GM13976 (cell line): ENCODE results near the gene OXCT1.
A peak's percentile ranks its signal among the peaks of the same experiment; 100 is the strongest.

Experiments used
- DNase-seq: peaks from one replicate; pipeline ENCODE4 v3.0.0; 2012; ENCODE audit warnings: low spot score
- in situ Hi-C: fragments of 300-500 bp; cut with MboI; formaldehyde crosslinking; loops from one replicate; pipeline ENCODE4 v1.12.0; 2022; ENCODE audit warnings: low sequenced_read_pairs, mixed read lengths, inconsistent platforms; ENCODE audit not compliant: unreplicated experiment
- TF ChIP-seq, protein P1 (sequence below): IDR thresholded peaks from 2 replicates; pipeline ENCODE4 v1.5.1; 2012; ENCODE audit warnings: borderline replicate concordance, mild to moderate bottlenecking; ENCODE audit not compliant: insufficient read depth; ENCODE audit errors: extremely low read depth, missing control alignments, control extremely low read depth

Gene OXCT1

DNA sequence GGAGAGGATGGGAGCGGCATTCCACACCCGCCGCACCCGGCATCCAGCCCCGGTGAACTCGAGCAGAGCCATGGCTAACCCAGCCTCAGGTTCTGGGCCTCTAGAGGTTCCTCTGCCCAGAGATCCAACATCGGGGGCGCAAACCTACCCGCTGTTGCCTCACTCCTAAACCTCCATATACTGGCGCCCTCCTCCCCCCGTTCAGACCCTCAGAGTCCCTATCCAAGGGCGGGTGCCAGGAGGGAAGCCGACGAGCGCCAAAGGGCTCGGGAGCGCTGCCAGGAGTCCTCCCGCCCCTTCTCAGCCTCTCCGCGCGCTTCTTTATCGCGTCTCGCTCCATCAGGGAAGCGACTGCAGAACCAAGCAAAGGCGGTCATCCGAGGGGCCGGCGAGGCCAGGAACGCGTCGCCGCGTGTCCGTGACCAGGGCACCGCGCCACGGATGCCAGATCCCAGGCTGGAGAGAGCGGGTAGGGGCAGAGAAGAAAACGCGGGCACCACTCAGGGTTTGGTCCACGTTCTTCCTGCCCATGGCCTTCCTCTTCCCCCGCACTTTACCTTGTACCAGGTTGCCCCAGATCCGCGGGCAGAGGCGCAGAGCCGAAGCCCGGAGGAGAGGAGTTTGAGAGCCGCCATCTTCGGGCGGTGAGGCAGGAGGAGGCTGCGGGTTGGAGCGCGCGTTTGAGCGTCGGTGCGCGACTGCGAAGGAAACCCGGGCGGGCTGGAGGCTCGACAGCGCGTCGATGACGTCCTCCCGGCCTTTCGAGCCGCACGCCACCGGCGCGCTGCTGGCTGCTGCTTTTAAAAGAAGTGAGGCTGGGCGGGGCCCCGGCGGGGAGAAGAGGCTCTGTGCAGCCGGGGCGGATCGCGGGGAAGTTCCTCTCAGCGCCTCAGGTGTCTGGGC is at the start of gene OXCT1:
Gene OXCT1 (minus strand): TSS at position 702 of the 903 bp plus-strand sequence. CDS start 67 bp downstream, at position 635.
- TF ChIP-seq, protein P1, sequence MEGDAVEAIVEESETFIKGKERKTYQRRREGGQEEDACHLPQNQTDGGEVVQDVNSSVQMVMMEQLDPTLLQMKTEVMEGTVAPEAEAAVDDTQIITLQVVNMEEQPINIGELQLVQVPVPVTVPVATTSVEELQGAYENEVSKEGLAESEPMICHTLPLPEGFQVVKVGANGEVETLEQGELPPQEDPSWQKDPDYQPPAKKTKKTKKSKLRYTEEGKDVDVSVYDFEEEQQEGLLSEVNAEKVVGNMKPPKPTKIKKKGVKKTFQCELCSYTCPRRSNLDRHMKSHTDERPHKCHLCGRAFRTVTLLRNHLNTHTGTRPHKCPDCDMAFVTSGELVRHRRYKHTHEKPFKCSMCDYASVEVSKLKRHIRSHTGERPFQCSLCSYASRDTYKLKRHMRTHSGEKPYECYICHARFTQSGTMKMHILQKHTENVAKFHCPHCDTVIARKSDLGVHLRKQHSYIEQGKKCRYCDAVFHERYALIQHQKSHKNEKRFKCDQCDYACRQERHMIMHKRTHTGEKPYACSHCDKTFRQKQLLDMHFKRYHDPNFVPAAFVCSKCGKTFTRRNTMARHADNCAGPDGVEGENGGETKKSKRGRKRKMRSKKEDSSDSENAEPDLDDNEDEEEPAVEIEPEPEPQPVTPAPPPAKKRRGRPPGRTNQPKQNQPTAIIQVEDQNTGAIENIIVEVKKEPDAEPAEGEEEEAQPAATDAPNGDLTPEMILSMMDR = no peak
- peak; percentile 95 for DNase-seq
- in situ Hi-C loops = loop anchor here (25.0 kb wide), 1 partner anchor 892 kb away; the partner anchor contains the start of gene CCDC152

DNA sequence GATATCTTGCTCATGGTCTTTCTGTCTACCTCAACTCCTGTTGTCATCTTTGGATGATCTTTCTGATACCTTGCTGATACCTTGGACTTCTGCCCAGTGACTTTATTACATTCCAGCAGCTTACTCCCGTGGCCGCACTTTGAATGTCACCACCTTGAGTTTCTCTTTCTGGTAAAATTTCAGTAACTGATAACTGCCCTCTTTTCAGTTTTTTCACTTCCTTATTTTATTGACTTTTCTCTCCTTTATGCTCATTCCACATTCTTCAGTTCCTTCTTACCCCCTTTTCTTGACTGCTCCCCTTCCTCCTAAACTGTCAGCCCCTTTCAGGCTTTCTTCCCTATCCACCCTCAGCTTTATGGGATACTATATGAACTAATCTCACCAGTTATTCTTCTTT is 47.9 kb upstream of the OXCT1 start:
- no peak for DNase-seq
- in situ Hi-C loops = no loop called here
- TF ChIP-seq, protein P1 = no peak

DNA sequence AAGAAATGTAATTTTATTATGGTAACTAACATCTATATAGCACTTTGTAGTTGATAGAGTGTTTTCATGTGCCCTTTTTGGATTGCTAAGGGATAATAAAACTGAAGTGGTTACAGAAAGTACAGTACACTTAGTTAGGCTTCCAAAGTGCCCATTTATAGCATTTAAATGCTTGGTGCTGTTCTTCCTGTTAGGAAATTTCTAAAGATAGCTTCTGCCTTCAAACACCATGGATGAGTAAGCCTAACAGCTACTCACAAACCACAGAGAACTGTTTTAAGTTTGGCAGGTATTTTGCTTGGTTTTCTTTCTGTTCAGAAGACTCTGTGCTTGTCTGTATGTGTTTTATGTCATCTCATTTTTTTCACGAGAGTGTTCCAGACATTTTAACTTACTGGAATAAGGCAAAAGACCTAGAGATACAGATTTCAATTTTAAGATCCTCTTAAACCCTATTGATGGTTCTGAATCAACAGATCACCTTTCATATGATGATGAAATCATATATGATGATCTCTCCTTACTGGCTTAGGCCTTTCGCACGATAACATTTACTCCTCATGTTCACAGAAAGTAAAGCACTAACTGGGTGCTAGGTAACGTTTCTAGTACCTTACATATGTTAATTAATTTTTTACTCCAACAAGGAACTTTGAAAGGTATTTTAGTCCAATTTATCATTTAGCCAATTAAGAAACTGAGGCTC is 38.3 kb upstream of the OXCT1 start:
- in situ Hi-C loops = no loop called here
- DNase-seq = no peak
- TF ChIP-seq, protein P1 = no peak

DNA sequence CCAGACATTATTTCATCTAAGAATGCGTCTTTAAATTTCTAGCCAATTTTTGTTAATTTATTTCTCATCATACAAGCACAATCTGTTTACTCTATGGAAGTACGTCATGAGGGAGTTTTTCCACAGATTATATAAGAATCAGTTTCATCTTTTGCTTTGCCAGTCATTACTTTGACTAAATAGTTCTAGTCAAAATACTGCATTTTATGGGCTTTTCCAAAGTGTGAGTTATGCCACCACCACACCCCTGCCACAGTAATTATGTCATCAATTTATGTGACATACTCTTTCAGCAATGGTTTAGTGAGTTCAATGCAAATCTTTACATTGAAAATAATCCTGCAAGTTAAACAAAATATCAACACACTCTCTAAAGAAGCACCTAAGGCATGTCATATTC is 35.9 kb upstream of the OXCT1 start:
- TF ChIP-seq, protein P1 = no peak
- DNase-seq = no peak
- in situ Hi-C loops = no loop called here

DNA sequence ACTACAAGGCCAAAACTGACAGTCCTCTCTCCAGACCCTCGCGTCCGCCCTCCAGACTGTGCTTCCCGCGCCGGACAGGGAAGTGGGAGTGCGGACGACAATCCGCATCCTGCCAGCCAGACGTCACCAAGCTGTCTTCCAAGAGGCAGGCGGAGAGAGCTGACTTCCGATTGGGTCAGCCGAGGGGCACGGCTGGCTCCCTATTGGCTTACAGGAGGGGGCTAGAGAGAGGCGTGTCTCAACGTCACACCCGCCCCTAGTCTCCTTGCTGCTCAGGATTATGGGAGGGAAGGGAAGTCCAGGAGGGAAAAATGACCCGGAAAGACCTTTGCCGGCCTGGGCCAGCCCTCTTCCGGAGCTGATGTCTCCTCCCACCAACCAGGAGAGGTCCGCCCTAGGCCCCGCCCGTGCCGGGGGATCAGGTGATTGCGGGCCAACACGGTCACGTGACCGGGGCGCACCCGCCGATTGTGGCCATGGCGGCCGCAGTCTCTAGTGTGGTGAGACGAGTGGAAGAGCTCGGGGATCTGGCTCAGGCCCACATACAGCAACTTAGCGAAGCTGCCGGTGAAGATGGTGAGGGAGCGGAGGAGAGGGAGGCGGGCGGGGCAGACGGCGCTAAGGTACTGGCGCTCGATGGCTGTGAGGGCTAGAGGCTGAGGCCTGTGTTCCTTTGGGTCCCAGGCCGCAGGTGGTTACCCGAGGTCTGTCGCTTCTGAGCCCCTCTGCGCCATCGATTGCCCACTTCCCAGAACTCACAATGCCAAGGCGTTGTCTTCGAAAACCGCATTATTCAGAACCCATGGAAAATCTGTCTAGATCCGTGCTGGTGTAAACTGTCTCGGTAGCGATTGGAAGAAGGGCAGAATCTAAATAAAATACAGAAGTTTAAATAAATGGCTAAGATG is 33.9 kb upstream of the OXCT1 start, which contains the start of gene RIMOC1:
Gene RIMOC1 (plus strand): TSS at position 453 of the 908 bp plus-strand sequence. CDS start 24 bp downstream, at position 477.
- TF ChIP-seq, protein P1 = no peak
- in situ Hi-C loops = no loop called here

More for the DNA sequence above, 33.9 kb upstream of the OXCT1 start, which contains the start of gene RIMOC1:
- peak; percentile 96 for DNase-seq
